Posterior vena cava (tissue), 2 donors: Measurements from ENCODE around the gene CEP162. TPM values are rescaled to one million over a fixed set of nuclear protein-coding genes. Genes with fewer than 3 reads are reported as not detected.
"Not testable (repeated sequence)": the region's sequence is repeated elsewhere in the genome, so short reads cannot be mapped to it uniquely, and the experiment has no call there.

ENCODE experiments used
- DNase-seq: peaks from one replicate; pipeline ENCODE4 v3.0.0-alpha.2; 2020; ENCODE audit warnings: low spot score
- intact Hi-C, 2 donors: fragments of 100-400 bp; cut with DNase I; formaldehyde crosslinking; loops; one replicate each; pipeline versions ENCODE4 v1.14.1 to v1.14.2; 2022 to 2023
- long read RNA-seq, 2 donors: library from polyadenylated mRNA; unstranded; transcript quantifications; one replicate each; pipeline ENCODE4 v2.0.0, GENCODE V29; 2020 to 2021
- total RNA-seq, 2 donors: library from RNA; stranded (reverse); fragmentation: NEBNext Ultra II Directional; extraction: Animal tissue kit (Norgen Biotek cat#: 25700); gene quantifications; one replicate each; pipeline ENCODE4 v1.2.1, GENCODE V29; 2021
- donor health status: DM: yes; HTN: yes; CAD: no.
- donor health status: DM: yes; HTN: yes; CAD: no.

Gene CEP162
- total RNA-seq, result 10 to 100 TPM in 1 of 2 donors, 1 to 10 TPM in 1; 9.4 to 11.8 TPM
- long read RNA-seq, donor 1, result 0 reads
- long read RNA-seq, donor 2, partial matches to known transcripts, result 2 of 5 reads
- long read RNA-seq, donor 2, other reads (novel, unspliced or antisense), result 3 of 5 reads

DNA sequence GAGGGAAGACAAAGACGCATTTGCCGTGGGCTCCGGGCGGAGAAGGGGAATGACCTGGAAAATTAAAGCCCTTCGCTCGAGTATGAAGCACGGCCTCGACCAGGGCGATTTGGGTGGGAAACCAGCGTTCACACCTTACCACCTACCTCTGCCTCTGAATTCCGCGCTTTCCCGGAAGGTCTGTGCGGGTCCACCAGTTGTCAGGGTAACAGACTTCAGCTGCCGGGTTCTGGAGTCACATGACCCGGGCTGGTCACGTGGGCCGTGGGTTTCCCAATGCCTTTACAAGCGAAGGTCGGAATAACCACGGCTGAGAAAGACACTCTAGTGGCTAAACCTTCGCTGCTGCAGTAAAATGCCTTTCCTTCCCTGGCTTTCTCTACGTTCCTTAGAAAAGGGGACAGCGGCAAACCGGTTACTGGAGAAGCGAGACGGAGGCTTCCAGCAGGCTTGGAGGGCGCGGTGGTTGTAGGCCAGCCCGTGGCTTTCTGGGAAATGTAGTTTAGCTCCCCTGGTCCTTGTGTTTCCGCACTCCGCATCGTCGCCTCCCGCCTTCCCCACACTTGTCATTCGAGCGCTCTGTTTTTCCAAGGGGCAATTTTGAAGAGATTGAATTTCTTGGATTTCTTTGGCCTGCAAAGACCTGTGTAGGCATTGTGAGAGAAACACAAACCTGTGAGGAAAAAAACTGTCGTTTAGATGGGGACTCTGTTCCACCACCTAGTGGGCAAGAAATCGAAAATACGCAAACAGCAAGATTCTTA lies at the start of gene CEP162:
TSS of gene CEP162 (minus strand) at position 210 of the 764 bp plus-strand sequence. CDS start 1,250 bp downstream, outside the sequence.
- DNase-seq, result peak; percentile 98
- intact Hi-C loops, result loop anchor here in 1 of 2 donors (10.0 kb wide), 1 partner anchor 343 kb away; no protein-coding TSS in a partner anchor

DNA sequence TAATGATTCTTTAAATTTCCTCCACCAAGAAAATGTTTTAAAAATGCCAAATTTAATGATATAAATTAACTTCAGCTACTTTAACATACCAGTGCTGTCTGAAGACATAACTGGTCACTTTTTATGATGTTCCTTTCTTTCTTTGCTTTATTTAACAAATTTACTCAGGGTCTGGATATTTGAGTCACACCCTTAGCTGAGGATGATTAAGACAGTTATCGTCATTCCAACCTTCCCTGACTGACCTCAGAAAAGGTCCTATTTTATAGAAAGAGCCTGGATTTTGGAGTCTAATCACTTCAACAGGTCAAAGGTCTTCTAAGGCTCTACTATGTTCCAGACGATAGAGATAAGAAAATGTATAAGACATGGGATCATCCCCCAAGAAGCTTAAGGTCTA lies 47.4 kb upstream of the CEP162 start:
- DNase-seq, result no peak
- intact Hi-C loops, result no loop called here

- intact Hi-C loops, result no loop called here
- no peak for DNase-seq
These were observed 45.8 kb upstream of the CEP162 start for GRCh38 chr6:84273048-84273809.

DNA sequence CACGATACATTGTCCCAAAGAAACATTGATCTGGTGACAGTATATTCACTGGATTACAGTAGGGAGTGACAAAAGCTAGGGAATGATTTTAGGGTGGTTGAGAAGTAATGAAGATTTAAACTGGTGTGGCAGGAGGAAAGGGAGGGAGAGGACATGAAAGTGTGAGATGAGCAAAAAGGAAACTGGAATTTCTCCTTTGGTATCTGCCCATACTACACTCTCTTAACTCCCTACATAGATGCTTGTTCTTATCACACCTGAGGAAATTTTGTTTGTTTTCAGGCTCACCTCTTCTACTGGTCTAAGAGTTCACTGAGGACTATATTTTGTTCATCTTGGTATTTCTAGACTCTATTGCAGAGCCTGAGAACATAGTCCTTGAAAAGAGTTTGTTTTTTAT lies 44.9 kb upstream of the CEP162 start:
- no peak for DNase-seq
- intact Hi-C loops, result no loop called here

DNA sequence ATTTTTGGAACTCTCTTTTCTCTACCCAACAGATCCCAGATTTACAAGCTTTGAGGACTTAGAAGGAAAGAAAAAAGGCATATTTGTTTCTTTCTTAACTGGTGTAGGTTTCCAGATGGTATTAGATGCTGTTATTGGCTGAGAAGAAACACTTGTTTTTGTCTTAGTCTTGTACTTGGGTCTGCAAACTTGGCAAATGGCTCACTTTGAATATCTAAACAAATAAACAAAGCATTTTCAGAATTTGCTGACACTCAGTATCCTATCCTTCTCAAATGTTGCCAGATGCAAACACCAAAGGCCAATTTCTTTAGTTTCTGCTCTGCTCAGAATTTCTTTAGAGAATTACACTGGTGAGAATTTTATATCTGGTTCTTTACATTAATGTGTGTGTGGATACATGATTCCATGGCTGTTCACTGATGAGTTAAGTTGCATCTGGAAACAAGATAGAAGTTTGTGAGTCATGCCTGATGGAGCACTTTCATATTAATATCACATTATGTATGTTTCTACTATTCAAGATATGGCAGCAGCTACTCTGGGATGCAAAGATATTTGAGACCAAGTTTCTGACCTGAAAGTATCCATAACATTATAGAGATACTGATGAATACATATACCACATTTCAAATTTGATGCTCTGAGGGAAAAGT lies 43.7 kb upstream of the CEP162 start:
- intact Hi-C loops, result no loop called here
- no peak for DNase-seq

- DNase-seq, result no peak
- intact Hi-C loops, result no loop called here
These were observed 42.7 kb upstream of the CEP162 start for GRCh38 chr6:84269947-84270733.

DNA sequence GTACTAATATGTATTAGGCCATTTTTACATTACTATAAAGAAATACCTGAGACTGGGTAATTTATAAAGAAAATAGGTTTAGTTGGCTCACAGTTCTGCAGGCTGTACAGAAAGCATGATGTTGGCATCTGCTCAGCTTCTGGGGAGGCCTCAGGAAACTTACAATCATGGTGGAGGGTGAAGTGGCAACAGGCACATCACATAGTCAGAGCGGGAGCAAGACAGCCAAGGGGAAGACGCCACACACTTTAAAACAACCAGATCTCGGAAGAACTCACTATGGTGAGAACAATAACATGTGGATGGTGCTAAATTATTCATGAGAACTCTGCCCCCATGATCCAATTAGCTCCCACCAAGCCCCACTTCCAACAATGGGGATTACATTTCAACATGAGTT lies 41.3 kb upstream of the CEP162 start:
- DNase-seq, result no peak
- intact Hi-C loops, result no loop called here

DNA sequence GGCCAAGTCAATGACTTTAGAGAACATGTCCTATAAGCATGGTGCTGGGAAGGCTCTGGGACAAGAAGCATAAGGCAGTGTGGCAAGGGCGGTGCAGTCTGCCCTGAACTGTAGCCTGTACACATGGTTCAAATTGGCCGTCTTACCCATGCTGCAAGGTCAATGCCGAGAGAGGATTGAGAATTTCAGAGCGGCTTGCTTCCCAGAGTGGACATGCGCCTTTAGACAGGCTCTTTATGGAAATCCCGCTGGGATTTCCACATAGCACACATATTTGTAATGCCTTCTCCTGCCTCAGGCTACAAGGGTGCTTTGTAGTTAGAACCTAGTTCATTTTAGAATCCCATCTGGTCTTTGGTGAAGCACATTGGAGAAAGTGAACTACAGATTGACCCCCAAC lies 36.1 kb upstream of the CEP162 start:
- intact Hi-C loops, result no loop called here
- no peak for DNase-seq

DNA sequence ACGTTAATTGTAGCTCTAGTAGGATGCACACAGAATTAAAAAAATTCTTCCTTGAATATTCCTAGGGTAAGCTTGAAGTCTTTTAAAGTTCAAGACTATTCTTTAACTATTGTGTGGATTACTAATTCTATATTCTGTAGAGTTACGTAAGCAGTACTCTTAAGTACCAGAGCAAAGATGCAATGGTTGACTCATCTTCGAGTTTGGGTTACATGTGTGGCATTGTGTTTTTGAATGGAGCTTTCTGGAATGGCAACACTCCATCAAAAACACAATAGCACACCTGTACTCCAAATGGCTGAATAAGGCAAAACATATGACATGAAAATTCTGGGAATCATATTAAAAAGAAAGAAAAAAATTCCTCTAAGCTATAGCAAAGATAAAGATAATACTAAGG lies 33.5 kb upstream of the CEP162 start:
- no peak for DNase-seq
- intact Hi-C loops, result no loop called here

DNA sequence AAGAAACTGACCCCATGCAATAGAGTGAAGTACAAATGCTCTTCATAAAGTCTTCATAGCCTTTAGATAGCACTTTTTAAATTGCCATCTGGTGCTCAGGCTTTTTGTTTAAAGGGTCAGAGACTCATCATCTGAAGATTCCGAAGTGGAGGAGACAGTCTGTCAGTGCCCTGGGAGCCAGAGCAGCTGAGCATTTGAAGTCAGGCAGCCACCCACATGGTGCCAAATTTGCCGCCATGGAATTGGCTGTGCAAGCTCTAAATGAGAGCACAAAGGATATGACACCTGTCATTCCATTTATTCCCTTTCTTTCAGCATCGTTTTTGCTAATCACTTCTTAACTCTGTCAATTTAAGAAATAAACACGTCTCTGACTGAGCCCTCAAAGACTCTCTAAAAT lies 32.8 kb upstream of the CEP162 start:
- intact Hi-C loops, result no loop called here
- DNase-seq, result no peak

GRCh38 chr6:84258866-84259265 lies 31.4 kb upstream of the CEP162 start:
- intact Hi-C loops, result no loop called here

GRCh38 chr6:84258268-84258667 lies 30.8 kb upstream of the CEP162 start:
- intact Hi-C loops, result no loop called here
- no peak for DNase-seq

More at GRCh38 chr6:84258866-84259265, 31.4 kb upstream of the CEP162 start:
- DNase-seq, result no peak

DNA sequence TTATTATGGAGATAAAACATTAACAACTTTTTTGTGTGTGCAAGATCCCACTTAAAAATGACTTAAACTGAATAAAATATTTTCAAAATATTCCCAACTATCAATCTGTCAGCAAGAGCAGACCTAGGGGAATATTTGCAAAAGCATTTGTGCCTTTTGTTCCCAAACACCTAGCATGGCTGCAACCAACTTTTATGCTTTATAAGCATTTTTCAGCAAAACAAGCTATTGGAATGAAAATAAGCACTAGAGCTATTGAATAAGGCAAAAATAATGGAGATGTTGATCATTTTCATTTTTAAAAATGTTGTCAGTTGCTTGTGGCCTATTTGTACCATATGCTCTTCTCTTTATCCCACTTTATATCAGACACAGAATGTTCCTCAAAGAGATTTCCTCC lies 28.2 kb upstream of the CEP162 start:
- intact Hi-C loops, result no loop called here
- DNase-seq, result no peak

DNA sequence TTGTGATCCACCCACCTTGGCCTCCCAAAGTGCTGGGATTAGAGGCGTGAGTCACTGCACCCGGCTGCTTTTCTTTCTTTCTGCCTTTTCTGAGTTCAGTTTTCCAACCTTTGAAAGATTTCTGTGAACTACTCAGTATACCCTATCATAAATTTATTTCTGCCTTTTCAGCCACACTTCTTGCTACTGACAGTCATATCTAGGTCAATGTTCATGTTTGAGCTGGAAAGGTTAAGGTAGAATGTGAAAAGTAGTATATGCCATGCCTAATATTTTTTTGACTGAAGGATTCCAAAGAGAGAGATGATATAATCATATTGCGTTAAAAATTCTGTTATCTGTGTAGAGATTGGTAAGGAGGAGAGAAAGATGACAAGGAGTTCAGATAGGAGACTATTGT lies 25.9 kb upstream of the CEP162 start:
- intact Hi-C loops, result no loop called here
- no peak for DNase-seq

DNA sequence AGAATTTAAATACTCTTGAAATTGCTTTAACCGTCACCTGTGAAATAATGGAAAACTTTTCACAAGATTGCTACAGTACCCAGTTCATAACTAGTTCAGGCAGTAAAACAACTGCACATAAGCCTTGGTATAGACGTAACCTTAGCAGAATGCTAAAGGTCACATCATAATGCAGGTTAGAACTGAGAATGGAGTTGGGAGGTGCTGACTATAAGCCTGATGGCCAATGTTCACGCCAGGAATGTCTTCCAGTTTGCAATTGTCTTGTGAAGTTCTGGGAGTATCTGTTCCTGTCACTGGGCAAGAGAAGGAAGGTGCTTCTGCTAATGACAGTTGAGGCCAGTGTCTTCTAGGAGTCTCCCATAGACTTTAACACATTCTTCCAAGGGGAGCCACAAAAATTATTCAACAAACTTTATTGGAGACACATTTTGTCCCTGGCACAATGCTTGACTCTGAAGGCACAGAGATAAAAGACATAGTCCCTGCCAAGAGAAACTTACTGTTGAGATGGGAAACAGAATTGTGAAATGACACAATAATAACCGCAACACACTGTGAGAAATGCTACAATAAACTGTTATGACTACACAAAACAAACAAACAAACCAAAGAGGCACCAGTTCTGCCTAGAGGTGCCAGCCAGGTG lies 24.6 kb upstream of the CEP162 start:
- intact Hi-C loops, result no loop called here
- no peak for DNase-seq

- intact Hi-C loops, result no loop called here
- no peak for DNase-seq
These were observed 22.3 kb upstream of the CEP162 start for GRCh38 chr6:84249724-84250123.

- intact Hi-C loops, DNase-seq: not testable (repeated sequence)
These were observed 17.1 kb upstream of the CEP162 start for GRCh38 chr6:84244416-84245081.

DNA sequence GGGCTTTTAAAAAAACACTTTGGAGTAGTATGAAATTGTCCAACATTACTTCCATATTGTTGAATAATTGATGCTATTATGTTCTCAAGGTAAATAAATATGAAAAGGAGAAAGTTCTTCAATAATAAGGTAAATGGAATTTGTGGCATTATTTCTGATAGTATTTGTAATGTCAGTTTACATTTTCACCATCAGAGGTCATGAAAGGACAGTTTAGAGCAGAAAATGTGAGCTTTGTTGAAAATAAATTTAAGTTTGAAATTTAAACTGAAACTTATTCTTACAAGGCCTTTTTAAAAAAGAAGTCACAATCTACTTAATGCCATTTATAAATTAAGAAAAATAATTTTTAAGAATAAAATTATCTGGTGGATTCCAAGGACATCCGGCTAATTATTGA lies 15.8 kb upstream of the CEP162 start:
- no peak for DNase-seq
- intact Hi-C loops, result no loop called here
